GM13977 (cell line): ENCODE measurements around the gene DOCK11.
"Not testable (repeated sequence)": the region's sequence is repeated elsewhere in the genome, so short reads cannot be mapped to it uniquely, and the experiment has no call there.

Experiments
- DNase-seq: peaks from one replicate; pipeline ENCODE4 v3.0.0; 2012; ENCODE audit warnings: low spot score
- in situ Hi-C: fragments of 300-500 bp; cut with MboI; formaldehyde crosslinking; loops from one replicate; pipeline ENCODE4 v1.12.0; 2022; ENCODE audit warnings: low sequenced_read_pairs, low pct_unique_long_range_greater_than_20kb, mixed read lengths, inconsistent platforms; ENCODE audit not compliant: unreplicated experiment
- TF ChIP-seq, protein P1 (sequence below): IDR thresholded peaks from 2 replicates; pipeline ENCODE4 v1.5.1; 2012; ENCODE audit warnings: mild to moderate bottlenecking, control low read depth; ENCODE audit not compliant: insufficient read depth; ENCODE audit errors: extremely low read depth, missing control alignments

The DOCK11 gene

DNA sequence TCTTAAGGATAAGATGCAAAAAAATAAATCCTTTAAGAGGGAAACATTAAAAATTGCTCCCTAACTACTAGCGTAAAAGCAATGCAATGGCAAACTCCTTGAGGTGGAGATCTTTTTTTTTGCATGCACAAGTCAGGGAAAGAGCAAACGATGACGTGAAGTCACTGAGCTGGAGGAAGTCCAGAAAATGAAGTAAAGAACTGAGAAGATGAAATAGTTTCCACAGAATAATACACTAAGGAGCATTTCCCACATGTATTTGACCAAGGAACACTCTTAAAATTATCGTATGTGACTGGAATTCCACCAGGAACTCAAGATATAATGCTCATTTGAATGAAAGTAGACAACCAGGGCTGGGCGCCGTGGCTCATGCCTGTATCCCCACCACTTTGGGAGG is 21.0 kb upstream of the DOCK11 start:
- TF ChIP-seq, protein P1, sequence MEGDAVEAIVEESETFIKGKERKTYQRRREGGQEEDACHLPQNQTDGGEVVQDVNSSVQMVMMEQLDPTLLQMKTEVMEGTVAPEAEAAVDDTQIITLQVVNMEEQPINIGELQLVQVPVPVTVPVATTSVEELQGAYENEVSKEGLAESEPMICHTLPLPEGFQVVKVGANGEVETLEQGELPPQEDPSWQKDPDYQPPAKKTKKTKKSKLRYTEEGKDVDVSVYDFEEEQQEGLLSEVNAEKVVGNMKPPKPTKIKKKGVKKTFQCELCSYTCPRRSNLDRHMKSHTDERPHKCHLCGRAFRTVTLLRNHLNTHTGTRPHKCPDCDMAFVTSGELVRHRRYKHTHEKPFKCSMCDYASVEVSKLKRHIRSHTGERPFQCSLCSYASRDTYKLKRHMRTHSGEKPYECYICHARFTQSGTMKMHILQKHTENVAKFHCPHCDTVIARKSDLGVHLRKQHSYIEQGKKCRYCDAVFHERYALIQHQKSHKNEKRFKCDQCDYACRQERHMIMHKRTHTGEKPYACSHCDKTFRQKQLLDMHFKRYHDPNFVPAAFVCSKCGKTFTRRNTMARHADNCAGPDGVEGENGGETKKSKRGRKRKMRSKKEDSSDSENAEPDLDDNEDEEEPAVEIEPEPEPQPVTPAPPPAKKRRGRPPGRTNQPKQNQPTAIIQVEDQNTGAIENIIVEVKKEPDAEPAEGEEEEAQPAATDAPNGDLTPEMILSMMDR, result no peak
- in situ Hi-C loops, result loop anchor here (25.0 kb wide), 1 partner anchor 338 kb away; the partner anchor contains the start of gene ZCCHC12
- no peak for DNase-seq

DNA sequence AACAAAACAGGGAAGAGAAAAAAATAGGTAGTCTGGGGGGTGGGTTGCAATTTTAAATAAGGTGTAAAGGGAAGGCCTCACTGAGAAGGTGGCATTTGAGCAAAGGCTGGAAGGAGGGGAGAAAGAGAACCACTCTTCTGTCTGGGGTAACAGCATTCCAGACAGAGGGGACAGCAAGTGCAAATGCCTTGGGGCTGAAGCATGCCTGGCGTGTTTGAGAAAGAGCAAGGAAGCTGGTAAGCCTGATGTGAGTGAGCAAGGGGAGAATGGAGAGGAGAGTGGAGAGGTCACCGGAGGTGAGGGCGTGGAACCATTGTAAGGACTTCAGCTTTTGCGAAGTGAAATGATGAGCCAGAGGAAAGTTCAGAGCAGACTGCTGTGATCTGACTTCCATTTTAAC is 19.7 kb upstream of the DOCK11 start:
- no peak for DNase-seq
- in situ Hi-C loops, result no loop called here
- TF ChIP-seq, protein P1, result no peak

DNA sequence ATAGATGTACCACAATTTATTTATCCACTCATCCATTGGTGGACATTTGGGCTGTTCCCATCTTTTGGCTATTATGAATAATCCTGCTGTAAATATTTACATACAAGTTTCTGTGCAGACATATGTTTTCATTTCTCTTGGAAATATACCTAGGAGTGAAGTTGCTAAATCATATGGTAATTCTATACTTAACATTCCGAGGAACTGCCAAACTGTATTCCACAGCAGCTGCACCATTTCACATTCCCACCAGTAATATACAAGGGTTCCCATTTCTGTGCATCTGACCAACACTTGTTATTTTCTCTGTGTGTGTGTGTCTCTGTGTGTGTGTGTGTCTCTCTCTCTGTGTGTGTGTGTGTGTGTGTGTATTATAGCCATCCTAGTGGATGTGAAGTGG is 15.4 kb upstream of the DOCK11 start:
- DNase-seq, result no peak
- in situ Hi-C loops, result no loop called here
- TF ChIP-seq, protein P1, result no peak

DNA sequence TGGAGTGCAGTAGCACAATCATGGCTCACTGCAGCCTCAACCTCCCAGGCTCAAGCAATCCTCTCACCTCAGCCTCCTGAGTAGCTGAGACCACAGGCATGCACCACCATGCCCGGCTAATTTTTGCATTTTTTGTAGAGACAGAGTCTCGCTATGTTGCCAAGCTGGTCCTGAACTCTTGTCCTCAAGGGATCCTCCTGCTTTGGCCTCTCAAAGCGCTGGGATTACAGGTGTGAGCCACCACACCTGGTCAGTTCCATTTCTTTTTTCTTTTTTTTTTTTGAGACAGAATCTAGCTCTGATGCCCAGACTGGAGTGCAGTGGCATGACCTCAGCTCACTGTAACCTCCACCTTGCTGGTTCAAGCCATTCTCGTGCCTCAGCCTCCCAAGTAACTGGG is 13.2 kb upstream of the DOCK11 start:
- in situ Hi-C loops, DNase-seq: not testable (repeated sequence)

DNA sequence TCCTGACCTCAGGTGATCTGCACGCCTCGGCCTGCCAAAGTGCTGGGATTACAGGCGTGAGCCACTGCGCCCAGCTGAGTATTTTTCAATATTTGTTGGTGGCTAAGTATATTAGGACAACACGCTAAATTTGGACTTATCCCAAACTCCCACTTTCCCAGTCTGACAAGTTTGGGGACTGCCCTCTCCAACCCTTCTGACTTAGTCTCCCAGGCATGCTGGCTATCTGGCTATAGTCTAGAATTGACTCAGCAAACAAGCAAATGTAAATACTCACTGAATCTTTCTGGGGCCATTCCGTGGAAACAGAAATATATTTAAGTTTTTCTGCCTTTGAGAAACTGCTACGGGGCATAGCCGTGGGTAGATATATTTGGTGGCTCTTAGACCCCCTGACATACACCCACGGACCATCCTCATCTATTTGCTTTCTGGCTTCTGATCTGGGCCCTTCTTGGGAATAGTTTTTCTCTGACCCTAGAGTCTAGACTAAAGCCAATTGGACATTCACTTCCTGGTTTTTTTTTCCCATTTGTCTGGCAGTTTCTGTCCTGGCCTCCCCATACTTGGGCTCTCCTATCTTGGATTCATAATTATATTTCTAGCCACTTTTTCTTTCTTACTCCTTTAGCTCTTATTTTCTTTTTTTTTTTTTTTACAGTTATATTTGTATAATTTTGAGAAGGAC is 11.3 kb upstream of the DOCK11 start:
- DNase-seq, result no peak
- in situ Hi-C loops, result no loop called here
- TF ChIP-seq, protein P1, result no peak

DNA sequence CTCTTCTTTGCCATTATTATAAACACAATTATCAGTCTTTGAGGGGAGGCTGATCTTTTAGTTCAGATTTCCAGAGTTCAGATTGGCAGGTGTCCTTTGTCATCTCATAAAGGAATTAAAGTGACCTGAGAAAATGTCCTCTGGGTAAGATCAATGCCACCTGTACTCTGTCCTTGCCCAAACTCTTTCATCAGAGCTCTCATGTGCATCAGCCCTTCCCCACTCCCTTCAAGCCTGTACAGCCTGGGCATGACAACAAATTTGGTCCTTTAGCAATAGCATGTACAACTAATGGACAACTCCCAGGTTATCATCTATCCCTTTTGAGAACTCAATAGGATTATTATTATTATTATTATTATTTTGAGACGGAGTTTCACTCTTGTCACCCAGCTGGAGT is 8.9 kb upstream of the DOCK11 start:
- in situ Hi-C loops, DNase-seq: not testable (repeated sequence)

DNA sequence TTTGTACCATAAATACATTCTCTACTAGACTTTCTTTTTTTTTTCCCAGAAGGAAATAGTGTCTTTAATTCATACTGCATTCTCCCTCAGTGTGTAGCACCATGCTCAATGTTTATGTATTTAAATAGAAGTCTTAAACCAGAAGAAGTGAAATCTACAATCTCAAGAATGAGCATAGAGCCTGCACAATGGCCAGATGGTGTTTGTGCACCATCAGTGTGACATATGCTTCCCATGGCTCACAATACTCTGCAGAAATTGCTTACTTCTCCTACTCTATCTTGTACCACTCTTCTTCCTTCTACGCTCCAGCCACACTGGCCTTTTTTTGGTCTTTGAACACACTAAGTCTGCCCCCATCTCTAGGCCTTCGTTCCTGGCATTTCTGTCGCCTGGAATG is 2.6 kb upstream of the DOCK11 start:
- DNase-seq, result no peak
- in situ Hi-C loops, result no loop called here
- TF ChIP-seq, protein P1, result no peak

DNA sequence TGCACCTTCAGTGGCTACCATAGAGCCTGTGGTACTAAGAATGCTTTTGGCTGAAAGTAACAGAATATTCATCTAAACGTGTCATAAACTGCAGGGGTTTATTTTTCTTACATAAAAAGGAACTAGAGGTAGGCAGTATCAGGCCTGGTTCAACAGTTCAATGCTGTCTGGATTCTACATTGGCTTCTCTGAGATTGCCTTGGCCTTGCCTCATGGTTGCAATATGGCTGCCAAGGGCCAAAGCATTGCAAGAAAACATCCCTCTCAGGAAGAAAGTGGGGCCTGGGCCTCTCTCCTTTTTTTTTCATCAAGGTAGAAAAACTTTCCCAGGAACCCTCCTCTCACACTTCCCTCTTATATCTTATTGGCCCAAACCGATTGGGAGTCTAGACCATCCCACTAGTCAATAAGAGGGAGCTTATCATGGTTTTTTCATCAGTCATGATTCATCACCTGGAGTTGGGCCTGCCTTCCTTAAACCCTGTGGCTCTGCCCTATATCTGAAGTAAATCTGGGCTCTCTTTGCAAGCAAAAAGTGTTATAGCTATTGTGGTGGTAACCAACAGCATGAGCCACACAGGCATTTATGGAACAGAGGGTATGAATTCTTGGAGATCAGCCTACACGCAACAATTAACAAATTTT is 1.8 kb upstream of the DOCK11 start:
- DNase-seq, result no peak
- TF ChIP-seq, protein P1, result no peak
- in situ Hi-C loops, result no loop called here
